ENCODE results near the gene CDC73. TPM values are rescaled to one million over a fixed set of nuclear protein-coding genes. Genes with fewer than 3 reads are reported as not detected.

CDC73 gene
- total and polyA plus RNA-seq, 2 donors (not counting 1 experiment from before 2014, with no cell fraction given), result 18.7 to 69.8 TPM

- H3K36me3 ChIP-seq (ENCODE audit: control insufficient read depth, insufficient read depth, low read length), result no peaks in the 10 kb centered on the region
- peaks cover 3% of the 10 kb centered on the region for H3K4me1 ChIP-seq (ENCODE audit: control insufficient read depth, extremely low read depth, insufficient read depth, low read length)
- no peaks in the 10 kb centered on the region for H3K9me3 ChIP-seq (ENCODE audit: control insufficient read depth, insufficient read depth, low read depth, low read length)
- peak within 1 kb of the TSS; percentile 78 to 87 (median 84) for H3K4me3 ChIP-seq (replicated peaks in 1 of 4; ENCODE audit: control extremely low read depth in 1 of 4, insufficient read depth in 1 of 4, low read depth in 3 of 4, low read length in 4 of 4)
- H3K79me2 ChIP-seq (ENCODE audit: control insufficient read depth, insufficient read depth, low read length), result peaks cover 28% of the 10 kb centered on the region
- H2AFZ ChIP-seq (ENCODE audit: low read length), result peak within 1 kb of the TSS; percentile 84
- H3K27me3 ChIP-seq (ENCODE audit: control insufficient read depth, insufficient read depth, low read length), result no peaks in the 10 kb centered on the region
- peak within 1 kb of the TSS; percentile 81 for H3K9ac ChIP-seq (ENCODE audit: insufficient read depth, low read length)
- TF ChIP-seq EZH2 (IDR thresholded peaks at IDR 0.05; ENCODE audit: low read length, missing control alignments) (no peak), CTCF (conservative IDR thresholded peaks at IDR 0.05 in 1 of 2, IDR thresholded peaks at IDR 0.05 in 1 of 2; ENCODE audit: low read depth in 1 of 2, low read length in 2 of 2) (no peak)
- peak within 1 kb of the TSS; percentile 98 for H3K4me2 ChIP-seq (ENCODE audit: extremely low read depth, insufficient read depth, low read length)
- peak; percentile 83 to 92 for DNase-seq (ENCODE audit: low read depth in 2 of 2)
- no peaks in the 10 kb centered on the region for H4K20me1 ChIP-seq (ENCODE audit: control insufficient read depth, extremely low read depth, insufficient read depth, low read length)
- H3K27ac ChIP-seq (ENCODE audit: insufficient read depth, low read length), result peak within 1 kb of the TSS; percentile 90
Observed at GRCh38 chr1:193104907-193105820, 16.7 kb upstream of the CDC73 start, which contains the start of gene GLRX2. TSS of gene GLRX2 (minus strand) at chr1:193105414. CDS start at chr1:193105382, 32 bp downstream.

- peaks cover 28% of the 10 kb centered on the region for H3K79me2 ChIP-seq (ENCODE audit: control insufficient read depth, insufficient read depth, low read length)
- H3K4me3 ChIP-seq (replicated peaks in 1 of 4; ENCODE audit: control extremely low read depth in 1 of 4, insufficient read depth in 1 of 4, low read depth in 3 of 4, low read length in 4 of 4), result peak overlapping the region; percentile 66 to 85 (median 74)
- H3K27ac ChIP-seq (ENCODE audit: insufficient read depth, low read length), result peak overlapping the region; percentile 90
- no peaks in the 10 kb centered on the region for H4K20me1 ChIP-seq (ENCODE audit: control insufficient read depth, extremely low read depth, insufficient read depth, low read length)
- no peak overlapping the region for H3K9ac ChIP-seq (ENCODE audit: insufficient read depth, low read length)
- no peaks in the 10 kb centered on the region for H3K9me3 ChIP-seq (ENCODE audit: control insufficient read depth, insufficient read depth, low read depth, low read length)
- H3K4me2 ChIP-seq (ENCODE audit: extremely low read depth, insufficient read depth, low read length), result peak overlapping the region; percentile 92
- no peak for DNase-seq (ENCODE audit: low read depth in 2 of 2)
- peak overlapping the region; percentile 84 for H2AFZ ChIP-seq (ENCODE audit: low read length)
- TF ChIP-seq CTCF (conservative IDR thresholded peaks at IDR 0.05 in 1 of 2, IDR thresholded peaks at IDR 0.05 in 1 of 2; ENCODE audit: low read depth in 1 of 2, low read length in 2 of 2), result no peak
- no peak for TF ChIP-seq EZH2 (IDR thresholded peaks at IDR 0.05; ENCODE audit: low read length, missing control alignments)
- no peaks in the 10 kb centered on the region for H3K36me3 ChIP-seq (ENCODE audit: control insufficient read depth, insufficient read depth, low read length)
- H3K27me3 ChIP-seq (ENCODE audit: control insufficient read depth, insufficient read depth, low read length), result no peaks in the 10 kb centered on the region
- peaks cover 5% of the 10 kb centered on the region for H3K4me1 ChIP-seq (ENCODE audit: control insufficient read depth, extremely low read depth, insufficient read depth, low read length)
Observed at GRCh38 chr1:193105821-193106177, 16.0 kb upstream of the CDC73 start.

GRCh38 chr1:193108471-193108870 lies 13.4 kb upstream of the CDC73 start:
- H3K4me3 ChIP-seq (replicated peaks in 1 of 4; ENCODE audit: control extremely low read depth in 1 of 4, insufficient read depth in 1 of 4, low read depth in 3 of 4, low read length in 4 of 4), result no peak overlapping the region

More at GRCh38 chr1:193108471-193108870, 13.4 kb upstream of the CDC73 start:
- Histone ChIP-seq H4K20me1 (ENCODE audit: control insufficient read depth, extremely low read depth, insufficient read depth, low read length) (no peaks in the 10 kb centered on the region), H3K36me3 (ENCODE audit: control insufficient read depth, insufficient read depth, low read length) (no peaks in the 10 kb centered on the region), H3K4me2 (ENCODE audit: extremely low read depth, insufficient read depth, low read length) (no peak overlapping the region), H3K9me3 (ENCODE audit: control insufficient read depth, insufficient read depth, low read depth, low read length) (no peaks in the 10 kb centered on the region), H3K79me2 (ENCODE audit: control insufficient read depth, insufficient read depth, low read length) (peaks cover 8% of the 10 kb centered on the region), H3K9ac (ENCODE audit: insufficient read depth, low read length) (no peak overlapping the region), H2AFZ (ENCODE audit: low read length) (no peak overlapping the region), H3K4me1 (ENCODE audit: control insufficient read depth, extremely low read depth, insufficient read depth, low read length) (peaks cover 17% of the 10 kb centered on the region), H3K27ac (ENCODE audit: insufficient read depth, low read length) (no peak overlapping the region), H3K27me3 (ENCODE audit: control insufficient read depth, insufficient read depth, low read length) (no peaks in the 10 kb centered on the region)
- TF ChIP-seq CTCF (conservative IDR thresholded peaks at IDR 0.05 in 1 of 2, IDR thresholded peaks at IDR 0.05 in 1 of 2; ENCODE audit: low read depth in 1 of 2, low read length in 2 of 2) (no peak), EZH2 (IDR thresholded peaks at IDR 0.05; ENCODE audit: low read length, missing control alignments) (no peak)
- DNase-seq (ENCODE audit: low read depth in 2 of 2), result no peak
